GM20431 (cell line): Measurements from ENCODE around the gene CLEC16A.

ENCODE experiments used
- in situ Hi-C: fragments of 300-500 bp; cut with MseI, MboI; formaldehyde crosslinking; loops from one replicate; pipeline ENCODE4 v1.15.0; 2020; ENCODE audit warnings: low sequenced_read_pairs; ENCODE audit not compliant: unreplicated experiment

Gene CLEC16A

GRCh38 chr16:11121914-11122692 is 177.7 kb downstream of the CLEC16A start:
- in situ Hi-C loops = no loop called here

GRCh38 chr16:11123666-11124065 is 179.3 kb downstream of the CLEC16A start:
- in situ Hi-C loops = no loop called here

- in situ Hi-C loops = no loop called here
Measured at GRCh38 chr16:11125936-11126335, 181.6 kb downstream of the CLEC16A start.

GRCh38 chr16:11126399-11127054 is 182.2 kb downstream of the CLEC16A start:
- in situ Hi-C loops = no loop called here

GRCh38 chr16:11127610-11128195 is 183.3 kb downstream of the CLEC16A start:
- in situ Hi-C loops = no loop called here

- in situ Hi-C loops = no loop called here
Measured at GRCh38 chr16:11128211-11129141, 184.1 kb downstream of the CLEC16A start.

- in situ Hi-C loops = no loop called here
Measured at GRCh38 chr16:11129378-11129781, 185.0 kb downstream of the CLEC16A start.

GRCh38 chr16:11130978-11131665 is 186.8 kb downstream of the CLEC16A start:
- in situ Hi-C loops = no loop called here

- in situ Hi-C loops = no loop called here
Measured at GRCh38 chr16:11131706-11132105, 187.3 kb downstream of the CLEC16A start.

GRCh38 chr16:11133344-11133943 is 189.1 kb downstream of the CLEC16A start:
- in situ Hi-C loops = no loop called here

- in situ Hi-C loops = no loop called here
Measured at GRCh38 chr16:11134722-11135463, 190.5 kb downstream of the CLEC16A start.

GRCh38 chr16:11135464-11135973 is 191.2 kb downstream of the CLEC16A start:
- in situ Hi-C loops = no loop called here

- in situ Hi-C loops = no loop called here
Measured at GRCh38 chr16:11136600-11136999, 192.2 kb downstream of the CLEC16A start.

GRCh38 chr16:11138022-11138768 is 193.8 kb downstream of the CLEC16A start:
- in situ Hi-C loops = no loop called here

- in situ Hi-C loops = no loop called here
Measured at GRCh38 chr16:11138769-11139325, 194.5 kb downstream of the CLEC16A start.

- in situ Hi-C loops = no loop called here
Measured at GRCh38 chr16:11139326-11140097, 195.1 kb downstream of the CLEC16A start.

- in situ Hi-C loops = no loop called here
Measured at GRCh38 chr16:11140098-11140375, 195.7 kb downstream of the CLEC16A start.
